Brain microvascular endothelial cell (primary cell): ENCODE data around the gene XPC.

Experiments used
- DNase-seq: peaks from one replicate; pipeline ENCODE4 v3.0.0-alpha.2; 2020
- H3K27ac ChIP-seq: fragments of 250-450 bp; sonication (Bioruptor Pico); 2 replicates; pipeline ENCODE4 v1.5.1; 2020; ENCODE audit warnings: mild to moderate bottlenecking, moderate library complexity
- H3K27me3 ChIP-seq: fragments of 250-450 bp; sonication (Bioruptor Pico); replicated peaks from 2 replicates; pipeline ENCODE4 v1.5.1; 2020; ENCODE audit warnings: mild to moderate bottlenecking
- H3K36me3 ChIP-seq: fragments of 250-450 bp; sonication (Bioruptor Pico); replicated peaks from 2 replicates; pipeline ENCODE4 v1.5.1; 2020; ENCODE audit warnings: mild to moderate bottlenecking
- H3K4me3 ChIP-seq: 2 replicates; pipeline ENCODE4 v1.5.1; 2011; ENCODE audit warnings: low read depth, mild to moderate bottlenecking, control low read depth, low read length, moderate library complexity
- in situ Hi-C: cut with HindIII; loops from 2 replicates; pipeline ENCODE4 v1.10.0; 2017; ENCODE audit warnings: low sequenced_read_pairs, low pct_ligation_motif_present
- TF ChIP-seq, protein P1 (sequence below): IDR thresholded peaks from 2 replicates; pipeline ENCODE4 v1.5.1; 2011; ENCODE audit warnings: low read depth, mild to moderate bottlenecking, moderate library complexity, low read length, control low read depth, inconsistent platforms; ENCODE audit errors: missing control alignments

XPC gene

GRCh38 chr3:14145236-14145635 lies 33.2 kb downstream of the XPC start:
- peak; percentile 39 for DNase-seq
- Histone ChIP-seq H3K4me3 (no peak overlapping the region), H3K27ac (peak overlapping the region; percentile 99), H3K36me3 (peaks cover 13% of the 10 kb centered on the region), H3K27me3 (no peaks in the 10 kb centered on the region)
- in situ Hi-C loops = no loop called here
- TF ChIP-seq, protein P1, sequence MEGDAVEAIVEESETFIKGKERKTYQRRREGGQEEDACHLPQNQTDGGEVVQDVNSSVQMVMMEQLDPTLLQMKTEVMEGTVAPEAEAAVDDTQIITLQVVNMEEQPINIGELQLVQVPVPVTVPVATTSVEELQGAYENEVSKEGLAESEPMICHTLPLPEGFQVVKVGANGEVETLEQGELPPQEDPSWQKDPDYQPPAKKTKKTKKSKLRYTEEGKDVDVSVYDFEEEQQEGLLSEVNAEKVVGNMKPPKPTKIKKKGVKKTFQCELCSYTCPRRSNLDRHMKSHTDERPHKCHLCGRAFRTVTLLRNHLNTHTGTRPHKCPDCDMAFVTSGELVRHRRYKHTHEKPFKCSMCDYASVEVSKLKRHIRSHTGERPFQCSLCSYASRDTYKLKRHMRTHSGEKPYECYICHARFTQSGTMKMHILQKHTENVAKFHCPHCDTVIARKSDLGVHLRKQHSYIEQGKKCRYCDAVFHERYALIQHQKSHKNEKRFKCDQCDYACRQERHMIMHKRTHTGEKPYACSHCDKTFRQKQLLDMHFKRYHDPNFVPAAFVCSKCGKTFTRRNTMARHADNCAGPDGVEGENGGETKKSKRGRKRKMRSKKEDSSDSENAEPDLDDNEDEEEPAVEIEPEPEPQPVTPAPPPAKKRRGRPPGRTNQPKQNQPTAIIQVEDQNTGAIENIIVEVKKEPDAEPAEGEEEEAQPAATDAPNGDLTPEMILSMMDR = no peak

GRCh38 chr3:14144423-14145075 lies 33.9 kb downstream of the XPC start:
- H3K4me3 ChIP-seq = peak overlapping the region; percentile 39
- in situ Hi-C loops = no loop called here

DNA sequence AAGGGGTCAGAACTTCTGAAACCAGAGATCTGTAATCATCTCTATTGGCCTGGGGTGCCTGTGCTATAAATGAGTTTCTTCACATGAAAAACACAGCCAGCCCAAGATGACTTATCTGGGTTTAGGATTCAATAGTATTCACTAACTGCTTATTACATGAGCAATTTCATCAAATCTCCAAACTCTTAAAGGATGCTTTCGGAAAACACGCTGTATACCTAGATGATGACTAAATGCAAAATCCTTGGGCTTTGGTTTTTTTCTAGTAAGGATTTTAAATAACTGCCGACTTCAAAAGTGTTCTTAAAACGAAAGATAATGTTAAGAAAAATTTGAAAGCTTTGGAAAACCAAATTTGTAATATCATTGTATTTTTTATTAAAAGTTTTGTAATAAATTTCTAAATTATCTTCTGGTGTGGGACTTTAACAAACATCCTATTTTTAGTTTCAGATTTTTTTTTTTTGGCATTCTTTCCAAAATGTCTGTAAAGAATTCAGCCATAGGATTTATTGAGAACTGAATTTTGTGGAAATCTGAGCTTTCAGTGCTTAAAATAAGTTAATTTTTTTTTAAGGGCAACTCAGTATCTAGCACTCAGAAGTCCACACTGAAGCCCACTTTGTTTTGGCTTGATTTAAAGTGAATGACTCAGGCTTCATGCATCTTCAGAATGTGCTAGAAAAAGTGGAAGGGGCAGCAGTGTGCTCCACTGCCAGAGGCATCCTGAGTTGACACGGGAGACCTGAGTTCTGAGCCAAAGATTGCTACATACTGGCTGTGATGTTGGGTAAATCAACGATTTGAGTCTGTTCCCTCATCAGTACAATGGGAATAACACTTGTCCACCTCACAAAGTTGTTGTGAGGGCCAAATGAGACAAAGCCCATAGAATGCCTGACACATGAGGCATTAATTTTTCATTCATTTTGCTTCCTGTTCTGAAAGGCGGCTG lies 34.9 kb downstream of the XPC start:
- peak overlapping the region; percentile 99 for H3K27ac ChIP-seq
- in situ Hi-C loops = no loop called here
- H3K36me3 ChIP-seq = peaks cover 13% of the 10 kb centered on the region
- DNase-seq = peak; percentile 94
- TF ChIP-seq, protein P1 = no peak
- no peak overlapping the region for H3K4me3 ChIP-seq
- no peaks in the 10 kb centered on the region for H3K27me3 ChIP-seq

More at GRCh38 chr3:14144423-14145075, 33.9 kb downstream of the XPC start:
- DNase-seq = peak; percentile 98
- H3K27ac ChIP-seq = peak overlapping the region; percentile 99
- no peaks in the 10 kb centered on the region for H3K27me3 ChIP-seq
- H3K36me3 ChIP-seq = peaks cover 13% of the 10 kb centered on the region
- TF ChIP-seq, protein P1 = no peak

- no peak overlapping the region for H3K4me3 ChIP-seq
- TF ChIP-seq, protein P1 = no peak
- in situ Hi-C loops = no loop called here
- DNase-seq = no peak
- no peaks in the 10 kb centered on the region for H3K27me3 ChIP-seq
- H3K36me3 ChIP-seq = peaks cover 15% of the 10 kb centered on the region
- peak overlapping the region; percentile 99 for H3K27ac ChIP-seq
These were observed 35.7 kb downstream of the XPC start for GRCh38 chr3:14142567-14143270.

DNA sequence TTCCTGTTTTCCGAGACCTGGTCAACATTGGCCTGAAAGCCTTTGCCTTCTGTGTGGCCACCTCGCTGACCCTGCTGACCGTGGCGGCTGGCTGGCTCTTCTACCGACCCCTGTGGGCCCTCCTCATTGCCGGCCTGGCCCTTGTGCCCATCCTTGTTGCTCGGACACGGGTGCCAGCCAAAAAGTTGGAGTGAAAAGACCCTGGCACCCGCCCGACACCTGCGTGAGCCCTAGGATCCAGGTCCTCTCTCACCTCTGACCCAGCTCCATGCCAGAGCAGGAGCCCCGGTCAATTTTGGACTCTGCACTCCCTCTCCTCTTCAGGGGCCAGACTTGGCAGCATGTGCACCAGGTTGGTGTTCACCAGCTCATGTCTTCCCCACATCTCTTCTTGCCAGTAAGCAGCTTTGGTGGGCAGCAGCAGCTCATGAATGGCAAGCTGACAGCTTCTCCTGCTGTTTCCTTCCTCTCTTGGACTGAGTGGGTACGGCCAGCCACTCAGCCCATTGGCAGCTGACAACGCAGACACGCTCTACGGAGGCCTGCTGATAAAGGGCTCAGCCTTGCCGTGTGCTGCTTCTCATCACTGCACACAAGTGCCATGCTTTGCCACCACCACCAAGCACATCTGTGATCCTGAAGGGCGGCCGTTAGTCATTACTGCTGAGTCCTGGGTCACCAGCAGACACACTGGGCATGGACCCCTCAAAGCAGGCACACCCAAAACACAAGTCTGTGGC lies 36.6 kb downstream of the XPC start:
- in situ Hi-C loops = no loop called here
- H3K36me3 ChIP-seq = peaks cover 20% of the 10 kb centered on the region
- no peak overlapping the region for H3K4me3 ChIP-seq

More for the DNA sequence above, 36.6 kb downstream of the XPC start:
- TF ChIP-seq, protein P1 = no peak
- Histone ChIP-seq H3K27me3 (no peaks in the 10 kb centered on the region), H3K27ac (no peak overlapping the region)
- no peak for DNase-seq
